CD4-positive, alpha-beta T cell (primary cell): Measurements from ENCODE around the gene COBL. TPM values are rescaled to one million over a fixed set of nuclear protein-coding genes. Genes with fewer than 3 reads are reported as not detected.

Experiments
- ATAC-seq: fragments of 200-7000 bp; cut with Tn5 transposase; one replicate; pipeline ENCODE4 v1.10.0; 2022; ENCODE audit warnings: mild to moderate bottlenecking; ENCODE audit not compliant: poor library complexity
- CTCF ChIA-PET: fragments of 350-600 bp; sonication (Branson Sonifier 250); formaldehyde crosslinking; loops from one replicate; lab custom pipeline; 2021; ENCODE audit warnings: antibody characterized with exemption, inconsistent platforms; lab: Charles Lee
- POLR2A ChIA-PET: fragments of 350-600 bp; sonication (Branson Sonifier 250); formaldehyde crosslinking; loops from one replicate; lab custom pipeline; 2021; ENCODE audit warnings: antibody characterized with exemption, inconsistent platforms; lab: Charles Lee
- DNase-seq, 14 experiments: peaks; one replicate each; pipeline ENCODE4 v3.0.0-alpha.2; 2013 to 2020; ENCODE audit warnings: mixed read lengths in 2 of 14
- H3K27ac ChIP-seq, 2 donors: one replicate each; pipeline versions ENCODE4 v1.5.1 to v1.7.0; 2013; ENCODE audit warnings: low read length in 2 of 2, low read depth in 1 of 2, mild to moderate bottlenecking in 1 of 2
- H3K27me3 ChIP-seq, 2 experiments: 1 replicate in 1 of 2; 2 replicates in 1 of 2; pipeline versions ENCODE4 v1.6.1 to v1.7.0; 2013; ENCODE audit warnings: low read length in 2 of 2, control low read depth in 1 of 2, mild to moderate bottlenecking in 1 of 2, moderate library complexity in 1 of 2; ENCODE audit not compliant: insufficient read depth in 2 of 2, control insufficient read depth in 1 of 2
- H3K36me3 ChIP-seq: one replicate; pipeline ENCODE4 v1.6.1; 2013; ENCODE audit warnings: low read length, control low read depth; ENCODE audit not compliant: insufficient read depth
- H3K4me1 ChIP-seq: one replicate; pipeline ENCODE4 v1.6.1; 2013; ENCODE audit warnings: low read length, control low read depth; ENCODE audit not compliant: insufficient read depth
- H3K4me3 ChIP-seq: one replicate; pipeline ENCODE4 v1.5.1; 2013; ENCODE audit warnings: mild to moderate bottlenecking, low read length, moderate library complexity
- H3K9me3 ChIP-seq, 2 experiments: 1 replicate in 1 of 2; 2 replicates in 1 of 2; pipeline versions ENCODE4 v1.6.1 to v1.7.0; 2013; ENCODE audit warnings: low read length in 2 of 2, mild to moderate bottlenecking in 2 of 2, control low read depth in 1 of 2, moderate library complexity in 1 of 2; ENCODE audit not compliant: control insufficient read depth in 1 of 2, insufficient read depth in 1 of 2
- H3K27ac Mint-ChIP-seq: one replicate; pipeline ENCODE4 v1.8.0; 2020; ENCODE audit warnings: mixed read lengths
- H3K27me3 Mint-ChIP-seq: one replicate; pipeline ENCODE4 v1.8.0; 2021; ENCODE audit warnings: mixed read lengths
- H3K36me3 Mint-ChIP-seq: one replicate; pipeline ENCODE4 v1.8.0; 2021; ENCODE audit warnings: low read depth, mixed read lengths
- H3K4me1 Mint-ChIP-seq: one replicate; pipeline ENCODE4 v1.8.0; 2021; ENCODE audit warnings: low read depth, mixed read lengths
- H3K4me3 Mint-ChIP-seq: one replicate; pipeline ENCODE4 v1.8.0; 2020; ENCODE audit warnings: mild to moderate bottlenecking, mixed read lengths
- H3K9me3 Mint-ChIP-seq: one replicate; pipeline ENCODE4 v1.8.0; 2020; ENCODE audit warnings: mixed read lengths
- CTCF ChIP-seq: fragments of 200-600 bp; IDR thresholded peaks from one replicate; pipeline ENCODE4 v1.8.0; 2022; ENCODE audit warnings: antibody characterized with exemption, mild to moderate bottlenecking
- intact Hi-C, 2 experiments: fragments of 100-400 bp; cut with DNase I in 1 of 2; cut with micrococcal nuclease in 1 of 2; formaldehyde crosslinking; loops; one replicate each; pipeline versions ENCODE4 v1.15.1 to v1.9.0; 2023 to 2025; cut with DNase I, micrococcal nuclease
- total RNA-seq, 174 experiments: library from RNA in 2 of 174; stranded (reverse) in 2 of 174; gene quantifications; one replicate each; pipeline ENCODE4 v1.2.3 and lab custom pipeline; 2021 to 2026

COBL gene
- total RNA-seq, 2 experiments from 2014 or later: not detected

- DNase-seq: no peak
- intact Hi-C loops: no loop called here
These were observed 90.4 kb downstream of the COBL start for GRCh38 chr7:51226063-51226755.

GRCh38 chr7:51224811-51225595, 91.6 kb downstream of the COBL start:
- ATAC-seq (no peak), DNase-seq (no peak)
- Histone ChIP-seq H3K36me3 (no peaks in the 10 kb centered on the region), H3K4me3 (no peak overlapping the region), H3K9me3 (peaks cover 0 to 4% of the 10 kb centered on the region in 2 experiments), H3K4me1 (no peaks in the 10 kb centered on the region), H3K27ac (no peak overlapping the region), H3K27me3 (no peaks in the 10 kb centered on the region)
- Mint-ChIP-seq H3K9me3 (no peaks in the 10 kb centered on the region), H3K4me3 (no peak overlapping the region), H3K27ac (no peak overlapping the region), H3K27me3 (no peaks in the 10 kb centered on the region), H3K4me1 (no peaks in the 10 kb centered on the region), H3K36me3 (no peaks in the 10 kb centered on the region)
- POLR2A ChIA-PET: no interaction called here
- CTCF ChIA-PET: no interaction called here
- intact Hi-C loops: no loop called here
- no peak for TF ChIP-seq CTCF

More at GRCh38 chr7:51226063-51226755, 90.4 kb downstream of the COBL start:
- POLR2A ChIA-PET: no interaction called here
- Histone ChIP-seq H3K4me1 (no peaks in the 10 kb centered on the region), H3K9me3 (peaks cover 0 to 9% of the 10 kb centered on the region in 2 experiments), H3K27me3 (no peaks in the 10 kb centered on the region), H3K27ac (no peak overlapping the region), H3K4me3 (no peak overlapping the region), H3K36me3 (no peaks in the 10 kb centered on the region)
- Mint-ChIP-seq H3K4me3 (no peak overlapping the region), H3K27me3 (no peaks in the 10 kb centered on the region), H3K4me1 (no peaks in the 10 kb centered on the region), H3K36me3 (no peaks in the 10 kb centered on the region), H3K9me3 (no peaks in the 10 kb centered on the region), H3K27ac (no peak overlapping the region)
- ATAC-seq: no peak
- no peak for TF ChIP-seq CTCF
- CTCF ChIA-PET: no interaction called here

GRCh38 chr7:51223505-51223904, 93.1 kb downstream of the COBL start:
- H3K27ac Mint-ChIP-seq: no peak overlapping the region

More at GRCh38 chr7:51223505-51223904, 93.1 kb downstream of the COBL start:
- POLR2A ChIA-PET: no interaction called here
- Mint-ChIP-seq H3K36me3 (no peaks in the 10 kb centered on the region), H3K4me1 (no peaks in the 10 kb centered on the region), H3K4me3 (no peak overlapping the region), H3K9me3 (no peaks in the 10 kb centered on the region), H3K27me3 (no peaks in the 10 kb centered on the region)
- Histone ChIP-seq H3K4me1 (no peaks in the 10 kb centered on the region), H3K27me3 (no peaks in the 10 kb centered on the region), H3K4me3 (no peak overlapping the region), H3K27ac (no peak overlapping the region), H3K36me3 (no peaks in the 10 kb centered on the region), H3K9me3 (peaks cover 0 to 4% of the 10 kb centered on the region in 2 experiments)
- intact Hi-C loops: no loop called here
- CTCF ChIA-PET: no interaction called here
- TF ChIP-seq CTCF: no peak
- no peak for ATAC-seq
- DNase-seq: no peak
